ENCODE data around the gene LHCGR.

LHCGR gene

GRCh38 chr2:48691935-48692691 is 63.4 kb downstream of the LHCGR start:
- no peak for TF ChIP-seq CTCF (IDR thresholded peaks at IDR 0.05)

DNA sequence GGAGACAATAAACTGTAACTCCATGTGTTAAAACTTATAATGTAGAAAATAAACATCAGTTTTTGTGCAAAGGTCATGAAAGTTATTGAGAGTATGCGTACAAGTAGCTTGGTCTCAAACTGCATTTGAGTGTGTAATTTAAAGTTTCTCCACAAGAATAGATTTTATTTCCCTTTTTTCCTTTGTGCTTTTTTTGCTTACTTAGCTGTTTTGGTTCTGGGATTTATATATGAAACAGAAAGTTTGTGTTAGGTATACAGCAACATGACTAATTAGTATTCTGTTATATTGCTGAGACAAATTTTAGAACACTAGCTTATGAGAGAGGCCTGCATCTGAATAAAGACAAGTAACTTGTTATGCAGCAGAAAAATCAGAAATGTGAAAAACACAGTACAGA is 70.4 kb downstream of the LHCGR start:
- TF ChIP-seq CTCF (IDR thresholded peaks at IDR 0.05), result no peak

GRCh38 chr2:48677450-48677849 is 78.1 kb downstream of the LHCGR start:
- no peak for TF ChIP-seq CTCF (IDR thresholded peaks at IDR 0.05)

DNA sequence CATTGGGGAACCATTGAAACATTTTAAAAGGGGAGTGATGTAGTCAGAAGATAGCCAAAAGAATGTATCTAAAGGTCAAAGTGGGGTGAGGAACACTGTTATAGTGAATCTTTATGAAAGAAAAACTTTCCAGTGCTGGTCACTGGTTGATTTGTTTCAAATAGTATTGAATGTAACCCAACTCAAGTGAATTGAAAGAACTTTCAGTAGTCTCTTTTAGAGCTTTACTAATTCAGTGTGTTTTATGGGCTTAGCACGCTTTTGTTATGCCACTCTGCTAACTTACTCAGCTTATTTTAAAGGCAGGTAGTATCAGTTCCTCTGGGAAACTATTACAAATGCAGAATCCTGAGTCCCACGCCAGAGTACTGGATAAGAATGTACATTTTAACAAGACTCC is 80.6 kb downstream of the LHCGR start:
- no peak for TF ChIP-seq CTCF (IDR thresholded peaks at IDR 0.05)

DNA sequence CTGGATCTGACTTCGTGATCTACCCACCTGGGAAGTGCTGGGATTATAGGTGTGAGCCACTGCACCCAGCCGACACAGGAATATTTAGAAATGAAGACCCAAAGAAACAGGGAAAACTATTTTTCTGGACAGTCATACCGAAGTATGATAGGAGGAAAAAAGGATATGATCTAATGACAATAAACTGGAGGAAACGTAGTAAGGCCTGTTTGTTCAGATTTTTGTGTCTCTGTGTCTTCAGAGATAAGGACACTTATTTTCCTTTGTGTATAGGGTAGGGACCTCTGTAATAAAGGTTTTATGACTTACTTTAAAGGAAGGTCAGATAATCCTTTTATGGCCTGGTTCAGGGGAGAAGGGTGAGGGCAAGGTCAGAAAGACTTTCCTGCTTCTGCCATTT is 81.9 kb downstream of the LHCGR start:
- TF ChIP-seq CTCF (IDR thresholded peaks at IDR 0.05), result no peak

- no peak for TF ChIP-seq CTCF (IDR thresholded peaks at IDR 0.05)
These were observed 86.5 kb downstream of the LHCGR start for GRCh38 chr2:48668992-48669391.

DNA sequence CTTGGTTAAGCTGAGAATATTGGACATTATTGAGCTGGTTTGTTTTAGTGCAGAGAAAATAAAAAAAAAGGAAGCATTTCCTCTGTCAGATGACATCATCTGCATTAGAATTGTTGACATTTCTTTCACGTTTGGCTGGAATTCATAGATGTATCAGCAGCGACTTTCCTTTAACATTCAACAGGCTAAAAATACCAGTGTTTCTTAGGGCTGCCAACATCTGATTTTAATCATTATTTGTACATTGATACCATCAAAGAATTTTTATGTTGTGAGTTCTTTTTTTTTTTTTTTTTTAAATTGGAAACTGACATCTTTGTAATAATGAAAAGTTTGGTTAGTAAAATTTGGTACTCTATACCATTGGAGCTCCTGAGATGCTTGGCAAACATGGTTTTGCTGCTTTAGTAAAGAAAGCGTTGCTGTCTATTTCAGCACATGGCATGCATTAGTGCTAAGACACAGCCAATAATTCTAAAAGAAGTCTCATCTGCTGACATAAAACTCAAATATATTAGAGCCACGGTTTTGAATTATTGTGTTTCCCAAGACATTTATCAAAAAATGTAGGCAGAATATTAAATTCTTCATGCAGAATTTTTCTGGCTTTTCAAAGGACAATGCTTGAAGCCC is 104.2 kb downstream of the LHCGR start:
- TF ChIP-seq CTCF (IDR thresholded peaks at IDR 0.05), result no peak

Measured in LNCAP (cell line).